Right lobe of liver (tissue), 4 donors: ENCODE measurements around the gene INPP5D.

ENCODE experiments used
- POLR2A ChIP-seq: fragments of 450-650 bp; IDR thresholded peaks from one replicate; pipeline ENCODE4 v1.6.1; 2017; ENCODE audit warnings: antibody characterized with exemption, mild to moderate bottlenecking
- TF ChIP-seq, protein P1 (sequence below), 4 donors: fragments of 200-600 bp in 3 of 4; fragments of 450-650 bp in 1 of 4; IDR thresholded peaks; one replicate each; pipeline versions ENCODE4 v1.5.1 to v1.8.0; 2016 to 2022; ENCODE audit warnings: antibody characterized with exemption in 4 of 4, mild to moderate bottlenecking in 2 of 4
- donor health status: DM: no; HTN: no; CAD: no.
- donor health status: DM: no; HTN: no; CAD: no.
- donor health status: DM: no; HTN: yes; CAD: no.

DNA sequence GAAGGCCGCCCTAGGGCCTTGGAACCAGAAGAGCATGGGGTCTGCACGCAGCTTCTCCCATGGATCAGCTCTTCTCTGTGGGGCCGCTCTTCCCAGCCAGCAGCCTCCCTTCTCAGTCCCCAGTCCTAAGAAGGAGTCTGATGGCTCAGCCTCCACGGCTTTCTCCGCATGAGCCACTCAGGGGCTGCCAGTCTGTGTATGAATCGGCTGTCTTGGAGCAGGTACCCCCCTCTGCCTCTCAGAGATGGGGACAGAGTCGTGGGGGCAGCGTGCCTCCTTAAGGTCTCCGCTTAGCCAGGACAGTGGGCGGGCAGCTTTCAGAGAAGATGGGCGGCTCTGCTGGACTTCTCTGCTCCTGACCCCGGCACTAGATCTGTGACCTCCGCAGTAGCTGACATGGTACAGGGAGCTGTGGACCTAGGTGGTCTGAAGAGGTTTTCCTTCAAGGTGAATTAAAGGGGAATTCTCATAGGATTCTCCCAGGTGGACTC, 21.6 kb downstream of the INPP5D start:
- TF ChIP-seq, protein P1, sequence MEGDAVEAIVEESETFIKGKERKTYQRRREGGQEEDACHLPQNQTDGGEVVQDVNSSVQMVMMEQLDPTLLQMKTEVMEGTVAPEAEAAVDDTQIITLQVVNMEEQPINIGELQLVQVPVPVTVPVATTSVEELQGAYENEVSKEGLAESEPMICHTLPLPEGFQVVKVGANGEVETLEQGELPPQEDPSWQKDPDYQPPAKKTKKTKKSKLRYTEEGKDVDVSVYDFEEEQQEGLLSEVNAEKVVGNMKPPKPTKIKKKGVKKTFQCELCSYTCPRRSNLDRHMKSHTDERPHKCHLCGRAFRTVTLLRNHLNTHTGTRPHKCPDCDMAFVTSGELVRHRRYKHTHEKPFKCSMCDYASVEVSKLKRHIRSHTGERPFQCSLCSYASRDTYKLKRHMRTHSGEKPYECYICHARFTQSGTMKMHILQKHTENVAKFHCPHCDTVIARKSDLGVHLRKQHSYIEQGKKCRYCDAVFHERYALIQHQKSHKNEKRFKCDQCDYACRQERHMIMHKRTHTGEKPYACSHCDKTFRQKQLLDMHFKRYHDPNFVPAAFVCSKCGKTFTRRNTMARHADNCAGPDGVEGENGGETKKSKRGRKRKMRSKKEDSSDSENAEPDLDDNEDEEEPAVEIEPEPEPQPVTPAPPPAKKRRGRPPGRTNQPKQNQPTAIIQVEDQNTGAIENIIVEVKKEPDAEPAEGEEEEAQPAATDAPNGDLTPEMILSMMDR (IDR thresholded peaks at IDR 0.05) = no peak
- TF ChIP-seq POLR2A = no peak
